Measurements from ENCODE around the gene SAP30BP. TPM values are rescaled to one million over a fixed set of nuclear protein-coding genes. Genes with fewer than 3 reads are reported as not detected.

SAP30BP gene
- total RNA-seq, 1 donor from 2014 or later, result 125 TPM

DNA sequence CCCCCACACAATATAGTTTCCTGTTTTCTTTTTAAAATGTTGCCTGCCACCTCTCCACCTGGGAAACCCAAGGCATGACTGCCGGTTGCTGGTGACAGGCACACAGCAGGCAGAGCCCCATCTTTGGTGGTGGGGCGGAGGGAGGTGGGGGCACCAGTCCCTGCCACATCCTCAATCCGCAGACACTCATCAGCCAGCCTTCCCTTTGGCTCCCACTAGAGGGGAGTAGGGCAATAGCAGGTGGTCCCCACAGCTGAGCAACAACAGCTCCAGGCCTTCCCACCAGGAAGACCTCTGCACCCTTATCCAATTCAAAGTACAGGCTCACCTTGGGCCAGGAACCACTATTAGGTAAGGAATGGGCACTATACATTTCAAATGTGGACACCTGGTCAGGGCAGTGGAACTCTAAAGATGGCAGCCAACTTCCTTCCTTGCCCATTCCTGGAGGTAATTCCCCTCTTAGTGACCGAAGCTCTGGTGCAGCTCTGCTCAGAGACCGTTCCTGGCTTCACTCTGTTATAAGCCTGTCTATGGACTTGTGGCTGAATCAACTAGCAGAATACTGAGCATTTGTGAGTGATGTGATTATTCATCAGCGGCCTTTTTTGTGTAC lies 14.1 kb upstream of the SAP30BP start:
- Mint-ChIP-seq H3K4me3 (ENCODE audit: unreplicated experiment) (no peak overlapping the region), H3K9me3 (ENCODE audit: unreplicated experiment) (no peaks in the 10 kb centered on the region), H3K36me3 (ENCODE audit: low read depth, unreplicated experiment) (peaks cover 22% of the 10 kb centered on the region), H3K27ac (ENCODE audit: unreplicated experiment) (no peak overlapping the region), H3K4me1 (ENCODE audit: unreplicated experiment) (peaks cover 7% of the 10 kb centered on the region), H3K27me3 (ENCODE audit: unreplicated experiment) (peaks cover 2% of the 10 kb centered on the region)
- TF ChIP-seq, protein P1, sequence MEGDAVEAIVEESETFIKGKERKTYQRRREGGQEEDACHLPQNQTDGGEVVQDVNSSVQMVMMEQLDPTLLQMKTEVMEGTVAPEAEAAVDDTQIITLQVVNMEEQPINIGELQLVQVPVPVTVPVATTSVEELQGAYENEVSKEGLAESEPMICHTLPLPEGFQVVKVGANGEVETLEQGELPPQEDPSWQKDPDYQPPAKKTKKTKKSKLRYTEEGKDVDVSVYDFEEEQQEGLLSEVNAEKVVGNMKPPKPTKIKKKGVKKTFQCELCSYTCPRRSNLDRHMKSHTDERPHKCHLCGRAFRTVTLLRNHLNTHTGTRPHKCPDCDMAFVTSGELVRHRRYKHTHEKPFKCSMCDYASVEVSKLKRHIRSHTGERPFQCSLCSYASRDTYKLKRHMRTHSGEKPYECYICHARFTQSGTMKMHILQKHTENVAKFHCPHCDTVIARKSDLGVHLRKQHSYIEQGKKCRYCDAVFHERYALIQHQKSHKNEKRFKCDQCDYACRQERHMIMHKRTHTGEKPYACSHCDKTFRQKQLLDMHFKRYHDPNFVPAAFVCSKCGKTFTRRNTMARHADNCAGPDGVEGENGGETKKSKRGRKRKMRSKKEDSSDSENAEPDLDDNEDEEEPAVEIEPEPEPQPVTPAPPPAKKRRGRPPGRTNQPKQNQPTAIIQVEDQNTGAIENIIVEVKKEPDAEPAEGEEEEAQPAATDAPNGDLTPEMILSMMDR (IDR thresholded peaks at IDR 0.05; ENCODE audit: unreplicated experiment), result peak; percentile 64
- peak; percentile 57 for DNase-seq (ENCODE audit: low spot score)

- Mint-ChIP-seq H3K4me1 (ENCODE audit: unreplicated experiment) (peaks cover 7% of the 10 kb centered on the region), H3K9me3 (ENCODE audit: unreplicated experiment) (no peaks in the 10 kb centered on the region), H3K27ac (ENCODE audit: unreplicated experiment) (no peak overlapping the region), H3K4me3 (ENCODE audit: unreplicated experiment) (no peak overlapping the region), H3K27me3 (ENCODE audit: unreplicated experiment) (peaks cover 2% of the 10 kb centered on the region), H3K36me3 (ENCODE audit: low read depth, unreplicated experiment) (peaks cover 18% of the 10 kb centered on the region)
- TF ChIP-seq, protein P1 (IDR thresholded peaks at IDR 0.05; ENCODE audit: unreplicated experiment), result no peak
- DNase-seq (ENCODE audit: low spot score), result no peak
Measured at GRCh38 chr17:75654176-75654575, 13.0 kb upstream of the SAP30BP start.

GRCh38 chr17:75658237-75658636 lies 8.9 kb upstream of the SAP30BP start:
- H3K9me3 Mint-ChIP-seq (ENCODE audit: unreplicated experiment), result no peaks in the 10 kb centered on the region
- H3K27me3 Mint-ChIP-seq (ENCODE audit: unreplicated experiment), result peaks cover 1% of the 10 kb centered on the region
- H3K27ac Mint-ChIP-seq (ENCODE audit: unreplicated experiment), result no peak overlapping the region
- TF ChIP-seq, protein P1 (IDR thresholded peaks at IDR 0.05; ENCODE audit: unreplicated experiment), result no peak
- H3K4me3 Mint-ChIP-seq (ENCODE audit: unreplicated experiment), result no peak overlapping the region
- H3K36me3 Mint-ChIP-seq (ENCODE audit: low read depth, unreplicated experiment), result peaks cover 11% of the 10 kb centered on the region
- peaks cover 17% of the 10 kb centered on the region for H3K4me1 Mint-ChIP-seq (ENCODE audit: unreplicated experiment)
- DNase-seq (ENCODE audit: low spot score), result no peak

DNA sequence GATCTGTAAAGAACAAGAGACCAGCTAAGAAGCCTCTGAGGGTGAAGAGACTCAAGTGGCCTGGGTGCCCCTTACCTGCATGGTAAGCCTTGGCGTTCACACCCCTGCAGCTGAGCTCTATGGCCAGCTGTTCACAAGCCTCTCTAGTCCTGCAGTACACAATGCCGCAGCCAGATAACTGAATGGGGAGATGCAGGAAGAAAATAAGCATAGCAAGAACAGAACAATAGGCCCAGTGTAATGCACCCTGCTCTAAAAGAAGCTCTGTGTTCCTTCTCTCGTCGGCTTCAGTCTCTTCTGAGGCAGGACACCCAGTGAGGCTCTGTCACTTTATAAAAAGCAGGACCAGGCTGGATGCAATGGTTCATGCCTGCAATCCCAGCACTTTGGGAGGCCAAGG lies 5.6 kb upstream of the SAP30BP start:
- no peaks in the 10 kb centered on the region for H3K9me3 Mint-ChIP-seq (ENCODE audit: unreplicated experiment)
- peaks cover 1% of the 10 kb centered on the region for H3K27me3 Mint-ChIP-seq (ENCODE audit: unreplicated experiment)

GRCh38 chr17:75662511-75662910 lies 4.6 kb upstream of the SAP30BP start:
- H3K27ac Mint-ChIP-seq (ENCODE audit: unreplicated experiment), result peak overlapping the region; percentile 94
- TF ChIP-seq, protein P1 (IDR thresholded peaks at IDR 0.05; ENCODE audit: unreplicated experiment), result no peak
- peaks cover 4% of the 10 kb centered on the region for H3K36me3 Mint-ChIP-seq (ENCODE audit: low read depth, unreplicated experiment)
- peaks cover 1% of the 10 kb centered on the region for H3K27me3 Mint-ChIP-seq (ENCODE audit: unreplicated experiment)
- H3K4me3 Mint-ChIP-seq (ENCODE audit: unreplicated experiment), result peak overlapping the region; percentile 47
- H3K9me3 Mint-ChIP-seq (ENCODE audit: unreplicated experiment), result no peaks in the 10 kb centered on the region
- no peak for DNase-seq (ENCODE audit: low spot score)
- peaks cover 23% of the 10 kb centered on the region for H3K4me1 Mint-ChIP-seq (ENCODE audit: unreplicated experiment)

More for the DNA sequence above, 5.6 kb upstream of the SAP30BP start:
- Mint-ChIP-seq H3K36me3 (ENCODE audit: low read depth, unreplicated experiment) (peaks cover 11% of the 10 kb centered on the region), H3K27ac (ENCODE audit: unreplicated experiment) (no peak overlapping the region), H3K4me1 (ENCODE audit: unreplicated experiment) (peaks cover 23% of the 10 kb centered on the region), H3K4me3 (ENCODE audit: unreplicated experiment) (no peak overlapping the region)
- TF ChIP-seq, protein P1 (IDR thresholded peaks at IDR 0.05; ENCODE audit: unreplicated experiment), result no peak
- no peak for DNase-seq (ENCODE audit: low spot score)

Data from endothelial cell (in vitro differentiated cells).